ENCODE data around the gene KCTD15.

KCTD15 gene

GRCh38 chr19:33780746-33781145, 15.9 kb upstream of the KCTD15 start:
- no peaks in the 10 kb centered on the region for H3K4me1 ChIP-seq (ENCODE audit: insufficient read depth, low read length, poor library complexity, severe bottlenecking)

DNA sequence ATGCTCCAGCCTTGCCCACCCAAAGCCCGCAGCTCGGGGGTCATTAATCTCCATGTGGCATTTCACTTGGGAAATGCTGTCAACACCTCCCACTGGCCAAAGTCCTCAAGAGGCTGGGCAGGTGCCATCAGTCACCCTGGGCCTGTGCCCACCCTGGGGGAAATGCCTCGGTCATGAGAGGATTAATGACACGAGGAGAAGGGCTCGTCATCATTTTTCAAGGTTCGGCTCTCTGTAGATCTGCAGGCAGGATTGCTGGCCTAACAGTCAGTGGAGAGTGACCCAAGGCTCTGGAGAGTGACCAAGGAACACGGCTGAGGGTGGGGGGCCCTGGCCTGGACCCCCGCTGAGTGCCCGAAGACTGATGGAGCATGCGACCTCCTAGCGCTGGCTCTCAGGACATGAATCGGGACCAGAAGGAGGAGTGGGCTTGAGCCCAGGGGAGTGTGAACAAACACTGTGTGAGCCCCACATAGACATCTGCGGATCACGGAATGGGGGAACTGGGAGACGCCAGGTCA, 15.2 kb upstream of the KCTD15 start:
- Histone ChIP-seq H3K27me3 (ENCODE audit: insufficient read depth, low read length, poor library complexity, severe bottlenecking) (no peaks in the 10 kb centered on the region), H3K9ac (ENCODE audit: low read depth, low read length, poor library complexity, severe bottlenecking) (no peak overlapping the region), H4K20me1 (ENCODE audit: insufficient read depth, low read length, poor library complexity, severe bottlenecking) (no peaks in the 10 kb centered on the region), H2AFZ (ENCODE audit: low read length) (no peak overlapping the region), H3K79me2 (ENCODE audit: insufficient read depth, low read length) (no peaks in the 10 kb centered on the region), H3K9me3 (ENCODE audit: insufficient read depth, low read depth, low read length) (no peaks in the 10 kb centered on the region), H3K9me2 (replicated peaks; ENCODE audit: low read depth, low read length) (no peaks in the 10 kb centered on the region), H3K4me1 (ENCODE audit: insufficient read depth, low read length, poor library complexity, severe bottlenecking) (no peaks in the 10 kb centered on the region), H3K4me2 (ENCODE audit: low read depth, low read length, poor library complexity, severe bottlenecking) (no peak overlapping the region), H3K4me3 (ENCODE audit: low read length, poor library complexity, severe bottlenecking) (no peak overlapping the region), H3K36me3 (ENCODE audit: insufficient read depth, low read length) (no peaks in the 10 kb centered on the region), H3F3A (ENCODE audit: low read depth) (no peaks in the 10 kb centered on the region)
- TF ChIP-seq, protein P1, sequence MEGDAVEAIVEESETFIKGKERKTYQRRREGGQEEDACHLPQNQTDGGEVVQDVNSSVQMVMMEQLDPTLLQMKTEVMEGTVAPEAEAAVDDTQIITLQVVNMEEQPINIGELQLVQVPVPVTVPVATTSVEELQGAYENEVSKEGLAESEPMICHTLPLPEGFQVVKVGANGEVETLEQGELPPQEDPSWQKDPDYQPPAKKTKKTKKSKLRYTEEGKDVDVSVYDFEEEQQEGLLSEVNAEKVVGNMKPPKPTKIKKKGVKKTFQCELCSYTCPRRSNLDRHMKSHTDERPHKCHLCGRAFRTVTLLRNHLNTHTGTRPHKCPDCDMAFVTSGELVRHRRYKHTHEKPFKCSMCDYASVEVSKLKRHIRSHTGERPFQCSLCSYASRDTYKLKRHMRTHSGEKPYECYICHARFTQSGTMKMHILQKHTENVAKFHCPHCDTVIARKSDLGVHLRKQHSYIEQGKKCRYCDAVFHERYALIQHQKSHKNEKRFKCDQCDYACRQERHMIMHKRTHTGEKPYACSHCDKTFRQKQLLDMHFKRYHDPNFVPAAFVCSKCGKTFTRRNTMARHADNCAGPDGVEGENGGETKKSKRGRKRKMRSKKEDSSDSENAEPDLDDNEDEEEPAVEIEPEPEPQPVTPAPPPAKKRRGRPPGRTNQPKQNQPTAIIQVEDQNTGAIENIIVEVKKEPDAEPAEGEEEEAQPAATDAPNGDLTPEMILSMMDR (conservative IDR thresholded peaks at IDR 0.05; ENCODE audit: low read length): no peak
- TF ChIP-seq EZH2phosphoT487 (IDR thresholded peaks at IDR 0.05; ENCODE audit: borderline replicate concordance): no peak

More at GRCh38 chr19:33780746-33781145, 15.9 kb upstream of the KCTD15 start:
- Histone ChIP-seq H3F3A (ENCODE audit: low read depth) (no peaks in the 10 kb centered on the region), H3K79me2 (ENCODE audit: insufficient read depth, low read length) (no peaks in the 10 kb centered on the region), H3K36me3 (ENCODE audit: insufficient read depth, low read length) (no peaks in the 10 kb centered on the region), H3K4me2 (ENCODE audit: low read depth, low read length, poor library complexity, severe bottlenecking) (no peak overlapping the region), H3K4me3 (ENCODE audit: low read length, poor library complexity, severe bottlenecking) (no peak overlapping the region), H2AFZ (ENCODE audit: low read length) (no peak overlapping the region), H4K20me1 (ENCODE audit: insufficient read depth, low read length, poor library complexity, severe bottlenecking) (no peaks in the 10 kb centered on the region), H3K9ac (ENCODE audit: low read depth, low read length, poor library complexity, severe bottlenecking) (no peak overlapping the region), H3K9me3 (ENCODE audit: insufficient read depth, low read depth, low read length) (no peaks in the 10 kb centered on the region), H3K9me2 (replicated peaks; ENCODE audit: low read depth, low read length) (no peaks in the 10 kb centered on the region), H3K27me3 (ENCODE audit: insufficient read depth, low read length, poor library complexity, severe bottlenecking) (no peaks in the 10 kb centered on the region)
- TF ChIP-seq, protein P1 (conservative IDR thresholded peaks at IDR 0.05; ENCODE audit: low read length): no peak
- no peak for TF ChIP-seq EZH2phosphoT487 (IDR thresholded peaks at IDR 0.05; ENCODE audit: borderline replicate concordance)

- Histone ChIP-seq H3K9ac (ENCODE audit: low read depth, low read length, poor library complexity, severe bottlenecking) (no peak overlapping the region), H3K4me1 (ENCODE audit: insufficient read depth, low read length, poor library complexity, severe bottlenecking) (no peaks in the 10 kb centered on the region), H3K9me2 (replicated peaks; ENCODE audit: low read depth, low read length) (no peaks in the 10 kb centered on the region), H3K4me2 (ENCODE audit: low read depth, low read length, poor library complexity, severe bottlenecking) (no peak overlapping the region), H2AFZ (ENCODE audit: low read length) (no peak overlapping the region), H3K4me3 (ENCODE audit: low read length, poor library complexity, severe bottlenecking) (no peak overlapping the region), H4K20me1 (ENCODE audit: insufficient read depth, low read length, poor library complexity, severe bottlenecking) (no peaks in the 10 kb centered on the region), H3F3A (ENCODE audit: low read depth) (no peaks in the 10 kb centered on the region), H3K27me3 (ENCODE audit: insufficient read depth, low read length, poor library complexity, severe bottlenecking) (no peaks in the 10 kb centered on the region), H3K9me3 (ENCODE audit: insufficient read depth, low read depth, low read length) (no peaks in the 10 kb centered on the region), H3K36me3 (ENCODE audit: insufficient read depth, low read length) (no peaks in the 10 kb centered on the region), H3K79me2 (ENCODE audit: insufficient read depth, low read length) (no peaks in the 10 kb centered on the region)
- TF ChIP-seq, protein P1 (conservative IDR thresholded peaks at IDR 0.05; ENCODE audit: low read length): no peak
- no peak for TF ChIP-seq EZH2phosphoT487 (IDR thresholded peaks at IDR 0.05; ENCODE audit: borderline replicate concordance)
Measured at GRCh38 chr19:33781996-33782395, 14.7 kb upstream of the KCTD15 start.

Measured in Loucy (cell line).